OCI-LY7 (cell line): ENCODE results near the gene MEF2A.

ENCODE experiments used
- CTCF ChIP-seq: fragments of 200-600 bp; sonication (generic); conservative IDR thresholded peaks from 2 replicates; pipeline ENCODE4 v1.5.1; 2014; ENCODE audit warnings: mild to moderate bottlenecking, antibody characterized with exemption, low read length, moderate library complexity, mixed read lengths
- EZH2phosphoT487 ChIP-seq: fragments of 200-600 bp; sonication (generic); IDR thresholded peaks from 2 replicates; pipeline ENCODE4 v1.6.1; 2018; ENCODE audit warnings: low read depth, borderline replicate concordance, mild to moderate bottlenecking, mixed run types, antibody characterized with exemption, low read length, moderate library complexity, mixed read lengths

- TF ChIP-seq CTCF (no peak), EZH2phosphoT487 (no peak)
Measured at GRCh38 chr15:99662903-99663302, 97.1 kb downstream of the MEF2A start.
